Inflammatory macrophage treated with lipopolysaccharide for 1 hour (primary cell): ENCODE data around the gene TANC1.
A peak's percentile ranks its signal among the peaks of the same experiment; 100 is the strongest.

Experiments
- DNase-seq, 2 donors: peaks; one replicate each; pipeline ENCODE4 v3.0.0-alpha.2; 2020 to 2022

The TANC1 gene

DNA sequence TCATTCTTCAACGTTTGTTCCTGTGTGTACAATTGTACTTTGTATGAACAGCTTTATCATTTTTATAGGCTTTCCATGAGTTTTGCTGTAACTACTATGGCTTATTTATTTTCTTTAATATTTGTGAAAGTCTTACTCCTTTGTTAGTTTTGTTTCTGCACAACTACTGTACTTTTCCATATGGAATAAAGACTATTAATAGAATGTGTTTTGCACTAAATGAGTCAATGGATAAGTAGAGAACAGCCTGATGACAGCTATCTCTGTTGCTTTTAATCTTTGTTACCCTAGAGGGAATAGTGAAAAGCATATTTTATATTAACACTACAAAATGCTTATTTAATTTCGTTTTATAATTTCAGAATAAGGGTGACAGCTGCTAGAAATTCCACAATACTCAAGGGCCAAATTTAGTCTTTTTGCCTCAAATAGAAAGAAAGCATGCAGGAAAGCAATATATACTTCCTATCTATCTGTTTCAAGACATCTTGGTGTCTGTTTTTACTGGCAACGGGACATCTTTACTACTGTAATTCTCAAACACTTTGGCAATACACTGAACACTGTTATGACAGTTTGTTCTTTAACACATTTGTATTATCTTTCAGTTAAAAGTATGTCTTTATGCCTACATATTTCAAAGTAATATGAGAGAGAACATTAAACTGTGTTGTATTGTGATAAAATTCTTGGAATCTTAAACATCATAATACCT, 264.2 kb downstream of the TANC1 start:
- no peak for DNase-seq

DNA sequence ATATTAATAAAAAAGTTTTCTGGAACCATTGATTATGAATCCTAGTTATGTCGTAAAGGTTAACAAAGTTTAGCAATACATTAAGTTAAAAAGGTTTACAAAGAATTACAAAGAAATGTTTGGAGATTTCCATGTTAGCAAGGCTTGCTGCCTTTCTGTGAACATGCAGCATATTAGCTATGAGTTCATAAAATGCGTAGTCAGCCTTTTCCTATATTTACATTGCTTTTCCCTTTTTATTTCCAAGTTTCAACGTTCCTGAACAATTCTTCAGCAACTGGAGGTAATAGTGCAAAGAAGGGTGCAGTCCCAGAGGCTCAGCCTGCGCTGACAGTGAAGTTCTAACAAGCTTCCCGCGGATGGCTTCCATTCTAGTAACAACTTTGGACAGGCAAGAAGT, 266.4 kb downstream of the TANC1 start:
- DNase-seq: no peak

DNA sequence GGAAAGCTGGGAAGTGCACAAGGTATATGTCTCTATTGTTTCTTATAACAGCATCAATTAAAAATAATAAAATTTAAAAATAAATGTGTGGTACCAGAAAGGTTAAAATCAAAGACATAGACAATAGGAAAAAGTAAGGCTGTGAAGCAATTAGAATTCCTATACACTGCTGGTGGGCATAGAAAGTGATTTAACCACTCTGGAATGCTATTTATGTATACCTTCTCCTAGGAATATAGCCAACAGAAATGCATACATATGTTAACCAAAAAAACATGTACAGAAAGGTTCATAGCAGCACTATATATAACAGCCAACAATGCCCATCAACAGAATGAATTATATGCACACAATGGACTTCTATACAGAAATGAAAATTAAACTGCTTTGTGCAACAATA, 275.1 kb downstream of the TANC1 start:
- no peak for DNase-seq

DNA sequence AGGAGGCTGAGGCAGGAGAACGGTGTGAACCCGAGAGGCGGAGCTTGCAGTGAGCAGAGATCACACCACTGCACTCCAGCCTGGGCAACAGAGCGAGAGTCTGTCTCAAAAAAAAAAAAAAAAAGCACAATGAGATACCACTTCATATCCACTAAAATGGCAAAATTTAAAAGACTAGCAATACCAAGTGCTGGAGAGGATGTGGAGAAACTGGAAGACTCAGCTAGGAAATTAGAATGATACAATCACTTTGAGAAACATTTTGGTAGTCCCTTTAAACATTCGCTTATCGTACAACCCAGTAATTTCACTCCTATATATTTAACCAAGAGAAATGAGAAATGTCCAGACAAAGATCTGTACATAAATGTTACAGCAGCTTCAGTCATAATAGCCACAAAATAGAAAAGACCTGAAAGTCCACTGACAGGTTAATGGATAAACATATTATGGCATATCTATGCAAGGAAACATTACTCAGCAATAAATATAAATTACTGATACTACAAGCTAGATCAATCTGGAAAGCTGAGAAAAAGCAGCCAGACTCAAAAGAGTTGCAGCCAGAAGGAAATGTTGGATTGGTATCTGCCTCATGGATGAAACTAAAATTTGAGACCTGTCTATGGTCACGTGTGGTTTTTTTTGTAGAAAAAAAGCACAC, 278.0 kb downstream of the TANC1 start:
- no peak for DNase-seq

DNA sequence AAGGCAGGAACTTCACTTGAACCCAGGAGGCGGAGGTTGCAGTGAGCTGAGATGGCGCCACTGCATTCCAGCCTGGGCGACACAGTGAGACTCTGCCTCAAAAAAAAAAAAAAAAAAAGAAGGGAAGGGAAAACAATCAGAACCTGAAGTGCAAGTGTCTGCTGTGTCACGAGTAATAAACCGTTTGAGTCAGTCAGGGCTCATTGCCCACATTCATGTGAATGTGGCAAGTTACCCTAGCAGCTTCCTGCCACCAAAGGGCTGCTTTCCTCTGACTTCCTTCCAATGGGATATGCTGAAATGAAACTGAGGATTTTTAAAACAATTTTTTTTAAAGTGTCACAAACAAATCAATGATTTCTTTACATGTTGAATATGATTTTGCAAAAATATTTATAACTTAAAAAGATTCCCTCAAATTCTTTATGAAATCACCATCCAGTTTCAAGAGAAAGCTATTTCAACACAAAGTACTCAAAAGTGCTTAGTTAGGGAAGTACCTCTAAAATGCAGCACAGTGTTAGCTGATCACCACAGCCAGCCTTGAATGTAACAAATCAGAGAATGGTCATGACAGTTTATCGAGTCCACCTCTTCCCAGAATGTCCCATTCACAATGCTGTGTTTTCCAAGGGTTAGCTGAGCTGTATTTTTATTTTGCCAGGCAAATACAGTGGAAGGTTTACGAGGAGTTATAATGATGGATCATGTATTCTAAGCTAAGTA, 281.7 kb downstream of the TANC1 start:
- peak; percentile 76 to 87 for DNase-seq

DNA sequence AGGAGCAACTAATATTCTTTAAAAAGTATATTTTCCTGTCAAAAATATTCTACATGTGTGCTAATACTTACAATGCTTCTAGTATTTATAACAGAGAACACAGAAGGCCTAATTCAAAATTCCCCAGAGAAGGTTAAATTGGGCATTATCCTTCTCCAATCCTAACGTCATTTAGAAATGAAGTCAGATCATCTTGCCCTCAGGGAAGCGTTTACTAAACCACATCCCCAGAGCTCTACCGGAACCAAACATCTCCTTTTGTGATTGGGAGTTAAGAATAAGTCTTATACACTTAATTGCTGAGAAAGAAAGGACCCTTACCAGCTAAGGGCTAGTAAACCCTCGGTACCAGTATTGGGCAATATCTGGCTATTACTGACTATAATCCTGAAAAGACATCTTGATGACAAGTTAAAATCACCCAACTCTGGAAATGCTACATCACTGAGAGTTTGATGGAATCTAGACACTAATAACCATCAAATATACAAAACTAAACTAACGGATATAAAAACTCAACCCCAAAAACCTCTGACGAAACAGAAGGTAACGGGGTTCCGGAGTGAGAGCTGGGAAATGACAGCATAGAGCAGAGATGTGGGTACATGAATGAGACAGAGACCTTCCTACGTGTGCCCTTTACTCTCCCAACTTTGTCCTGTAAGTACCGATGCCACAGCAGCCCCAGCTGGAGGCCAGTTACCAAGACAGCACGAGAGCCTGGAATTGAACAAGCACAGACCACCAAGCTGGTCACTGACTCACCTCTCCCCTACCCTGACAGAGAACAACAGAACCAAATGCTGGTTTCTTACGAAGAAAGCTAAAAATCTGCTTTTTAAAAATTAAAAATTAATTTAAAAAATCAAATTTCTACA, 283.1 kb downstream of the TANC1 start:
- DNase-seq: peak; percentile 9 to 29

DNA sequence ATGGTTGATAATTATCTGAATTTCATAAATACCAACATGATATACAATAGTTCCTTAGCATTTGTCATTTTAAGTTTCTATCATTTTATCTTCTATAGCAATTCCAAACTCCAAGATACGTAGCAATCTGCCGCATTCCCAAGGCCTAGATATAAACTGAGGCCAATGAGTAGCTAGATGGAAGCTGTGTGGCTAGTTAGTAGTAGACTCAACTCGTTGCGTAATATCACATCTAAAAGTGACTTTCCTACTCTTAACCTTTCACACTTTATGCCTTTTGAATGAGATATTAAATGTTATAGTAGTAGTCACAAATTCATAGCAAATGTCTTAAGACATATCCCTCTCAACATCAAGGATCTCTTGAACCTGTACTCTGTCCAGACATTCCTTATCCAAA, 284.5 kb downstream of the TANC1 start:
- DNase-seq: no peak

DNA sequence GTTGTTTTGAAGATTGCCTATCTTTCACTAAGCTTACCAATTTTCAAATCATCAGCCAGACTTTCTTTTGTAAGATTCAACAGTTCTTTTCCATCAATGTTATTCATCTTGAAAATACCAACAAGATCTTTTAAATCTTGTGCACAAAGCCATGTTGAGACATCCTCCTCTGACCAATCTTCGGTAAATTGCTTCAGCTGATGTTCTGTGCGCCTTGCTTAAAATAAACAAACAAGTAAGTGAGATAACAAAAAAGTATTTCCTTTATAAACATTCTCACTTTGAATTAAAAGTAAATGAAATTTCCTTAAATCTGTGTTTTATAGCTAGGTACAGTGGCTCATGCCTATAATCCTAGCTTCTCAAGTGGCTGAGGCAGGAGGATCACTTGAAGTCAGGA, 287.7 kb downstream of the TANC1 start:
- no peak for DNase-seq

DNA sequence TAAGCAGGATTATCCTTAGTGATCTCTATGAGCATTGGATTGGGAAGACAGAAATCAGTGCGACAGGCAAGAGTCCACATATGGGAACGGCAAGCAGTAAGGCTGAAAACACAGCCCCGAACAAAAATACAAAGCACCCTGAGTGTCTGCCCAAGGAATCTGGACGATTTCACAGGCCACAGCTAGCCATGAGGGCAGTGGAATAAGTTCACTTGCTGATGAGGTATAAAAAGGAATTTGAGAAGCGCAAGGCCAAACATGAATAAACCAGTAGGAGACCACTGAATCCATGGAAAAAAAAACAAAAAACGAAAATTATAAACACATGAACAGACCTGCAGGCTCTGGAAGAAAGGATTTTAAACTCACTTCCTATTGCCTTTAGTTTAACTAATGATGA, 293.8 kb downstream of the TANC1 start:
- DNase-seq: no peak

DNA sequence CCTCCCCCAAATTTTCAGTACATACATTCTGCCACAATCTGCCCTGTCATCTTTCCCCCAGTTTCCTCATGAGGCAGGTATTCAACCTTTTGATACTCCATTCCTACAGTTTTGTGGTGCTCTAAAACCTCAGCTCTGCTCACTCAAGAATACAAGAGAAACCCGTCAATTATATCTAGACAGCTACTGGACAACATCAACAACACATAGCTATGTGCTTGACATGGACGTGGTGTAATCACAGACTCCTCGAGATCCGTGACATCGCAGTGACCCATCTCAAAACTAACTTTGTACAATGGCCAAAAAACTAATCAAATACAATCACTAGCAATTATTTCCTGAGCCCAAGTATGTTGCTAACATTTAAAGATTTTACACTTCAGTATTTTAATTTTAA, 294.5 kb downstream of the TANC1 start:
- no peak for DNase-seq

DNA sequence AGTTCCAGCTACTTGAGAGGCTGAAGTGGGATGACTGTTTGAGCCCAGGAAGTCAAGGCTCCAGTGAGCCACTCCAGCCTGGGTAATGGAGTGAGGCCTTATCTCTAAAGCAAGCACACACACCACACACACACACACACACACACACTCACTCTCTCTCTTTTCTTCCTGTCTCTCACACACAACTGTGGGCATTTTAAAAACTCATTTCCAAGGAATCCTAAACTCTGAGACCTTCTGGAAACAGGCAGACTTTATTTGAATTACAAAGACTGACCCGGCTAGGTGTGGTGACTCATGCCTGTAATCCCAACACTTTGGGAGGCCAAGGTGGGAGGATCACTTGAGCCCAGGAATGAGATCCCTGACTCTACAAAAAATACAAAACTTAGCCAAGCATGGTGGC, 296.7 kb downstream of the TANC1 start:
- no peak for DNase-seq

DNA sequence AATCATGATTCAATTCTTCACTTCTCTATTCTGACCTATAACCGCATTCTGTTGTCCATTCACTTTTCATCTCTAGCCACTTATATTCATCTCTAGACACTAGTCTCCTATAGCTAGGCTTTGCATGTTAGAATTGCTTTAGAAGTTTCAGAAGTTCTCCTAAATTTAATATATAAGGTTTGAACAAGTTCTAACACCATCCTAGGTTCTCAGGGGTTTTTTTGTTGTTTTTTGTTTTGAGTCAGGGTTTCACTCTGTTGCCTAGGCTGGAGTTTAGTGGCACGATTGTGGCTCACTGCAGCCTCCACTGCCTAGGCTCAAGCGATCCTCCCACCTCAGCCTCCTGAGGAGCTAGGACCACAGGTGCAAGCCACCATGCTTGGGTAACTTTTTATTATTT, 298.1 kb downstream of the TANC1 start:
- no peak for DNase-seq

DNA sequence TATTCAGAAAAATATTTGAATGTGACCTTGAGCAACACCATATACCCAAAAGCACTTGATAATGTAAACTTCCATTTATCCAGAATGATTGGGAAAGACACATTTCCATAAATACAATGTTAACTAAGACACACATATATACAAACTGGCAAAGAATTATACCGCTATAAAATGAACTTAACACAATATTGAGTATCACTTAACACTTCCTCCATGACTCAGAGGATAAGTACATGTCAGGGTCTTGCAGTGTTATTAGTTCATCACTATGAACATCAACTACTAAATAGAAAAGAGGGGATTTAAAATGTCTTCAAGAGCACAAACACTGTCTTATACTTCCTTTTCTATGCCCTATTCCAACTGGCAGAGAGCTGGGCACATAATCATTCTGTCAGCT, 299.5 kb downstream of the TANC1 start:
- peak in 1 of 2 donors; percentile 14 for DNase-seq

DNA sequence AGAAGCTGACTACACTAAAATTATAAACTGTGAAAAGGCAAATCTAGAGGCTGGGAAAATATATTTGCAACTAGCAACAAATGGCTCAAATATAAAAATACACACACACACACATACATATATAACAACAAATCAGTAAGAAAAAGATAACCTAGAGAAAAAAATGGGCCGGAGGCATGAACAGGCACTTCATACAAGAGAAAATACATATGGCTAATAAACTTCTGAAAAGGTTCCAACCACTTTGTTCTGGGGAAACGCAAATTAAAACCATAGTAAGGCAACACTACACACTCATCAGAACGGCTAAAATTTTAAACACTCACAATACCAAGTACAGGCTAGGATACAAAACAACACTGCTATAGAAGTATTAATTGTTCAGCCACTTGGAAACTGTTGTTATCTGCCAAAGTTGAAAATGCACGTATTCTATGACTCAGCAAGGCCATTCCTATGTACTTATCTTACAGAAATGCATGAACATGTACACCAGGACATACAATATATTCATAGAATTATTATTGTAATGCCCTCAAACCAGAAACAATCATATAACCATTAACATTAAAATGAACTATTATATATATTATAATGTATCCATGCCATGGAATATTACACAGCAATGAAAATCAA, 302.4 kb downstream of the TANC1 start:
- DNase-seq: no peak

DNA sequence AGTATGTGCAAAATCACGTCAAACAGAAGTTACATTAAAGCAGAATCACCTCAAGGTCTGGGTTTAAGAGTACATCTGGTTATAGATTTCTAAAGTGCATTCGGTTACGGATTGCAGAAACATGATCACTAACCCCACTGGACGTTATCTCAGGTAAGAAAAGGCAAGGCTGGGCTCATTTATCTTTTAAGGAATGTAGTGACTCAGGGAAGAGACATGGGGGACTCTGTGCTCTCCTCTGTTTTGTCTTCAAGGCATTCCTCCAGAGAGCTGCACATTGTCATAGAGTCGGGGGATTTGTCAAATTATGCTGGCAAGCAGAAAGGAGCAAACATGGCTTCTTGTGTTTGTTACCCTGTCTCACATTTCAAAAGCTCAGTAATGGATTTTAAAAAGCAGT, 303.7 kb downstream of the TANC1 start:
- DNase-seq: no peak

DNA sequence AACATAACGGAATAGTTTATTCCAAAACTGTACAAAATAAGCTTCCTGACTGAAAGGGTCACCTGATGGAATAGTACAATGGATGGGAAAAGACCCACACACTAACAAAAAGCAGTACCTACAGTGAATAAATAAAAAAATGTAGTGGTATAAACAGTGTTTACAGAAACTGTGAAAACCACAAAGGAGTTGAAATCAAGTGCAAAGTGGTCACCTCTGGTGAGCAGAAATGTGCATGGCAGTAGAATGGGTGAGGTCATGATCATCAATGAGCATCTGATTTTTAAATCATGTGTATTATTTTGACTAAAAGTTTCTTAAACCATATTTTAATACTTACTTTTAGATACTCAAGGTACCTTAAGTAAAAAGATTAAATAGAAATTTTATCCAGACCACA, 306.7 kb downstream of the TANC1 start:
- DNase-seq: no peak

DNA sequence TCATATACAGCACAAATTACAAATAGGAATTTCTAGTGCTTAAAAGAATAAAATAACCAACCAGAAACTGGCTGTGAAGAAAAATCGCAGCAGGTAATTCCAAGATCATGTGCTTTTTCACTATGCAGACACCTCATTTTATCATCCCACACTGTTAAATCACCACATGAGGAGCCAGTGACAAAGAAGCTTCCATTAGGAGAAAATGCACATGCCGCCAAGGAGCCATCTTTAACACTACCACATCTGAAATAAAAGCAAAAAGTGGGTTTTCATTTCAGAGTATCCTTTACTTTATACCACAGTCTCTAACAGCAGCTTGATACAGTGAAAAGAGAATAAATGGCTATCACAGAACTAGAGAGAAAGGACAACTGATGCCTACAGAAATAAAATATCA, 311.3 kb downstream of the TANC1 start:
- no peak for DNase-seq

DNA sequence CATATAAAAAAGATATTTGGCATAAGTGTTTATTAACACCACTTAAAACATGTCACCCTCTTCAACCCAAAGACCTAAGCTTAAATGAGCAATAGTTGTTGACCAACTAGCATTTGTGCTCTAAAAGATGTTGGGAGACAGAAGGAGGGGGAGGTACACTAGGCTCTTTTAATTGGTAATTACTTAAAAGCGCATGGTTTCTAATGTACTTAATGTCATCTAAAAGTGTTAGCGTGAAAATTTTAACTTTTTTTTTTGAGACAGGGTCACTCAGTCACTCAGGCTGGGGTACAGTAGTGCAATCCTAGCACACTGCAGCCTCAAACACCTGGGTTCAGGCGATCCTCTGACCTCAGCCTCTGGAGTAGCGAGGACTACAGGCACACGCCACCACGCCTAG, 312.6 kb downstream of the TANC1 start:
- no peak for DNase-seq
